Raji (cell line): ENCODE measurements around the gene PHC2.

Experiments used
- POLR2A ChIP-seq: IDR thresholded peaks from 2 replicates; pipeline ENCODE4 v1.6.1; 2011; ENCODE audit warnings: low read depth, low read length, control low read depth; ENCODE audit not compliant: insufficient read depth

PHC2 gene

DNA sequence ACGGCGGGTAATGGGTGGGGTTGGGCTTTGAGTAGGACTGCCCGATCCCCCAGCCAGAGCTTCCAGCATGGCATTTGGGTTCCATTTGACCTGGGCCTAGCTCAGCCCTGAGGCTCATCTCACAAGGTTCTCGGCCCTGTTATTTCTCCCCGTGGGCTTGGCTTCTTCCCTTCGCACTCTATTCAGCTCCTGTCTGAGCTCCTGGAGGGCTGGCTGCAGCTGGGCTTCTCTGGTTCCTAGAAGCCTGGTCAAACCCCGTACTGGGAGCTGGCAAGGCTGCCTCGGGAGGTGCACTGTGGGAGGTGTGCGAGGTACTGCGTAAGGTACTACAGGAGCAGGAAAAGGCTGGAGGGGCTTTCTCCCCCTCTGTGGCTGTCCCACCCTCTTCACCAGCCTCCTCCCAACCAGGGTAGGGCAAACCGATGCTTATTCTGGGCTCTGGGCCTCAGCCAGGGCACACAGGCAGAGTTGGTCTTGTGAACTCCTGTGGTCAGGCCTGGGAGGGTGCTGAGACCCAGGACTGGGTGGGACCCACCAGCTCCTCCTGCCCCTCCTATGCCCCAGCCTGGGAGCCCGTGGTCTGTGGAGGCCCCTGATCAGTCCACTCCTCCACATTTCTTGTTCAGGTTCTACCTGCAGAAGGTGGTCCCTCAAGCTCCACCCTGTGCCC lies 110.8 kb downstream of the PHC2 start:
- no peak for TF ChIP-seq POLR2A

DNA sequence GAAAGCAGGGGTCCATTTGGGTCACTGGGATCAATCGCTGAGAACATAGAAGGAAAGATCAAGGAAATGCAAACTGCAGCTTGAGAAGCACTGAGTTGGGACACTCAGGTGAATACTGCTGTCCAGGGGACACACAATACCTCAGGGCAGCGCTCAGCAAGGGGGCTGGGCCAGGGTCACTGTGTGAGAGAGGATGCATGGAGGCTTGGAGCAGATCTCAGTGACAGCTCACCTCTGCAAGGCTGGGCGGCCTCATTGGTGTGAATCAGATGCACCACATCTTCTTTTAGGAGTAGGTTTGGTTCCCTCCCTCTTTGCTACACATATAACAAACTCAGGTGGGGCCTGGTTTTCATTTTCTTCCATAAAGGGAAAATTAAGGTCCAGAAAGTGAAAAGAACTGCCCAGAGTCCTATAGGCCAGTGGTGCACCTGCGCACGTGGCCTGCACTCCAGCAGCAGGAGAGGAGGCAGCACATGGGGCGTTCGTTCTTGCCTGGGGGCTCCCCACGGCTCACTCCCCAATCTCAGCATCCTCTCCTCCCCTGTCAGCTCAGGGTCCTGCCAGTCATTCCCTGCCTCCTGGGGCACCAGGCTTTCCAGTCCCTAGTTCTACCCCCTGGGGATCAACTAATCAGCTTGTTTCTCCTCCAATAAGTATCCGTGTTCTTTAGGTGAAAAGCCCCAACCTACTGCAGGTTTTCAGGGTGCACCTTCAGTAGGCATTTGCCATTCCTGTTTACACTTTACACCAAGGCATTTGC lies 111.5 kb downstream of the PHC2 start:
- TF ChIP-seq POLR2A, result no peak

- TF ChIP-seq POLR2A, result no peak
These were observed 112.9 kb downstream of the PHC2 start for GRCh38 chr1:33317946-33318345.

DNA sequence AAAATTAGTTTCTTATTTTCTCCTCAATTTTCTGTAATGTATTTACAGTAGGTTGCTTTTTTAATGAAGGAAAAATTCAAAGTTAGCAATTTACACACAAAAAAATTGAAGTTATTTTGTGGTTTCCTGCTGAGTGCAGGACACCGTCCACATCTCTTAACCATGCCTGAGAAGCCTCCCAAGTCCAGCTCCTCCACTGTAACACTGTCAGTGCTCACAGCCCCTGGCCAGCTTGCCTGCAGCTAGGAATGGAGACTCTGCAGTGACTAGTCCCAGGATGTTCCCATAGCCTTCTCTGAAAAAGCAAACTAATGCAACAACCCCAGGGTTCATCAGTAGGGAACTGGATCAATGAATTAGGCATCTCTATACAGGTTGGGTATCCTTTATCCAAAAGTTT lies 113.5 kb downstream of the PHC2 start:
- no peak for TF ChIP-seq POLR2A

DNA sequence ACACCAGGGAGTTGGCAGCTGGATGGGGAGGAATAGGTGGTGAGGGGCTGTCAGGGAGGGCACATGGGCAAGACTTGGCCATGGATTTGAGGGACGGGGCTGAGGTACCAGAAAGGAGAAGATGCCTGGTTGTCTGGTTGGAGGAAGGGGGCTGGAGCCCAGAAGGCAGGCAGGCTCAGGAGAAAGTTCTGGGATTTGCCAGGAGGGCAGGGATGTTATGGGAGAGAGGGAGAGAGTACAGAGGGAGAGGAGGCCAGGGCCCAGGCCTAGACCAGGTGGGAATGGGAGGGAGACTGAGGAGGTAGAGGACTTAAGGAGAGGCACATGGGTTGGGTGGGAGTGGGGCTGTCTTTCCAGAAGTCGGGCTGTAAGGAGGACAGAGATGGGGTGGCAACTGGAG lies 114.3 kb downstream of the PHC2 start:
- TF ChIP-seq POLR2A, result no peak

- no peak for TF ChIP-seq POLR2A
These were observed 116.5 kb downstream of the PHC2 start for GRCh38 chr1:33314416-33314815.

DNA sequence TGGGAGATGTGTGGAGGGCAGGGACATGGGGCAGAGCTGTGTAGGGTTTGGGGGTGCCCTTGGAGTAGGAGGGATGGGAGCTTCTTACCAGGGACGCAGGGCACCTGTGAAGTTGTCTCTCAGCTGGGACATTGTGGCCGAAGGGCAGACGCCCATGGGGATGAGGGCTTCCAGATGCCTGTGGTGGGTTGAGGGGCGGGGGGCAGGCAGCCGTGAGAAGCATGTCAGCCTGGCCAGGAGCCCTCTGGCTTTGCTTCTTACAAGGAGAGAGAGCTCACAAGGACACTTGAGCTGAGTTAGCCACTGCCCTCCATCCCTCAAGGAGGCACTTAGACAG lies 118.5 kb downstream of the PHC2 start:
- TF ChIP-seq POLR2A, result no peak

- no peak for TF ChIP-seq POLR2A
These were observed 119.0 kb downstream of the PHC2 start for GRCh38 chr1:33311706-33312412.

- no peak for TF ChIP-seq POLR2A
These were observed 120.2 kb downstream of the PHC2 start for GRCh38 chr1:33310702-33311101.

GRCh38 chr1:33307494-33307864 lies 123.4 kb downstream of the PHC2 start:
- TF ChIP-seq POLR2A, result no peak

DNA sequence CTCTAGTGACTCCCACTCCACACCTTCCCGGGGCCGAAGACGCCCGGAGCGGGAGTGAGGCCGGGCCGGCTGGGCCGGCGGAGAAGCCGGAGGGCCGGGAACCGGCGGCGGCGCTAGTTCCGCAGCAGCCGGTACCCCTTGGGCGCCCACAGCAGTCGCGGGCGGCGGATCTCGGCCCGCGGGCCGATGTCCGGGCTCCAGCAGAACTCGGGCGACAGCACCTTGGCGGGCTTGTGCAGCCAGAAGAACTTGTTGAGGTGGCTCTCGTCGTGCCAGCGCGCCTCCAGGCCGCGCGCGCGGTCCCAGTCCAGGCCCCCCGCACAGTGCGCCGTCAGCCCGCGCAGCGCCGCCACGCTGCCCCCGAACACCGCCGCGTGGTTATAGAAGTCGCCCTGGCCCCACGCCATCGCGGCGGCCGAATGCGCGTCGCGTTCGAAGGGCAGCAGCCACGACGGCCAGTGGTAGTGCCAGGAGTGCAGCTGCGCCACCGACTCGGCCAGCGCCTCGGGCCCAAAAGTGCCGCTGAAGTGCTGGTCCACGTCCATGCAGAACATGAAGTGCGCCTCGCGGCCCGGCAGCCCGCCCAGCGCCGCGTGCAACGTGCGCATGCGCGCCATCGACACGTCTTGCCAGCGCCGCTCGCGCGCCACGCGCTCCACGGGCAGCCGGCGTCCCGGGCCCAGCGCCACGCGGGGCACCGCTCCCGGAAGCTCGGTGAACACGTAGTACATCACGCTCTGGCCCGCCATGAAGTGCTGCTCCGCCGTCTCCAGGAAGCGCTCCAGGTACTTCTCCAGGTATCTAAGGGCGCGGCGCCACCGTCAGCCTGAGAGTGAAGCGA lies 124.0 kb downstream of the PHC2 start:
- no peak for TF ChIP-seq POLR2A

GRCh38 chr1:33305816-33306652 lies 124.9 kb downstream of the PHC2 start:
- TF ChIP-seq POLR2A, result no peak

DNA sequence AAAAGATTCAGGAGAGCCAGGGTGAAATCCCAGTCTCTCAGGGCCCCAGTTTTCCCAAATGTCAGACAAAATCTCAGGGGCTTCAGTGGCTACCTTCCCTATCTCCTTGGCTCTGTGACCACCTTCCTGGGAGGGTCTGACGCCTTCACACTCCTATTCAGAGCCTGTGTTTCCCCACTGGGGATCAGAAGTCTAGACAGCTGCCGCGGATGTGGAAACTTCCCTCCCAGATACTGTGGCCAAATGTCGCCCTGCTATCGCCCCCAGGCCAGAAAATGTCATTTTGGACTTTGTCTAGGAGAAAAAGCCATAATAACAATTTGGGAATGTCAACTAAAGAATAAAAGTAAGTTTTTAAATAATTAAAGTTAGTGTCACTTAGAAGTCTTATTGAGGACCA lies 125.9 kb downstream of the PHC2 start:
- no peak for TF ChIP-seq POLR2A

DNA sequence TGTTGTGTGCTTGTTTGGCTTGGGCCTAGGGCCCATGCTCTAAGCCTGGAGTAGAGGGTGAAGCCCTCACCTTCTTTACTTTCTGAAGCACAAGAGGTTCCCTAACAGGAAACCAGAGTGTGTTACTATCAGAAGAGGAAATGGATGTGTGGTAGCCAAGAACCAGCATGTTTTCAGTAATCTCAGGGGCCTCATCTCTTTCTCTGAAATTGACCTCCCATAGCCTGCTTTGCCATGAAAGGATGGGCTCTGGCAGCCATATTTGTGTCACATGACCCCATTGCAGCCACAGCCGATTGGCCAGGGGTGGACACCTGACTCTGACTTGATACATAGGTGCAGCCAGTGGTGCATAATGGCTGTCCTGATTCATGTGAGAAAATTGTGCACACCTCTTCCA lies 128.6 kb downstream of the PHC2 start:
- no peak for TF ChIP-seq POLR2A
